LoVo (cell line): Measurements from ENCODE around the gene LIMS1.

Experiments
- DNase-seq: peaks from one replicate; pipeline ENCODE4 v3.0.0-alpha.2; 2016; ENCODE audit warnings: low spot score

Gene LIMS1

GRCh38 chr2:108615480-108616090 lies 81.3 kb downstream of the LIMS1 start:
- DNase-seq, result no peak

GRCh38 chr2:108616318-108616717 lies 82.0 kb downstream of the LIMS1 start:
- no peak for DNase-seq

- DNase-seq, result no peak
Measured at GRCh38 chr2:108616751-108617161, 82.5 kb downstream of the LIMS1 start.

DNA sequence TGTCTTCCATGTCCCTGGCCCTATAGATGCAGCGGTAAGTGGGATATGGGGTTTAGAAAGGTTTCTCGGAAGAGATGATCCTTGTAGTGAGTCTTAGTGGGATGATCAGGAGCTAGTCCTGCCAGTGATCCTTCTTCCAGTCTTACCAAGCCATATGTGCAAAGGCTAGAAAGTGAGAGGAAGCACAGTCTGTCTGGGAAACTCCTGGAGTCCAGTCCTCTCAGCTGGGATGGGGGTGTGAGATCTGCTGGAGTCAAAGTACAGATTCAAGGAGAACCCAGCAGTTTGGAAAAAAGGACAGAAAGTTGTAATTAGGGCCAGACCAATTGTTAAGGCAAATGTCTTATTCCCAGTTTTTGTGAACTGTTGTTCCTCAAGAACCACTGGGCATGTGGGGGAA lies 83.3 kb downstream of the LIMS1 start:
- DNase-seq, result no peak

DNA sequence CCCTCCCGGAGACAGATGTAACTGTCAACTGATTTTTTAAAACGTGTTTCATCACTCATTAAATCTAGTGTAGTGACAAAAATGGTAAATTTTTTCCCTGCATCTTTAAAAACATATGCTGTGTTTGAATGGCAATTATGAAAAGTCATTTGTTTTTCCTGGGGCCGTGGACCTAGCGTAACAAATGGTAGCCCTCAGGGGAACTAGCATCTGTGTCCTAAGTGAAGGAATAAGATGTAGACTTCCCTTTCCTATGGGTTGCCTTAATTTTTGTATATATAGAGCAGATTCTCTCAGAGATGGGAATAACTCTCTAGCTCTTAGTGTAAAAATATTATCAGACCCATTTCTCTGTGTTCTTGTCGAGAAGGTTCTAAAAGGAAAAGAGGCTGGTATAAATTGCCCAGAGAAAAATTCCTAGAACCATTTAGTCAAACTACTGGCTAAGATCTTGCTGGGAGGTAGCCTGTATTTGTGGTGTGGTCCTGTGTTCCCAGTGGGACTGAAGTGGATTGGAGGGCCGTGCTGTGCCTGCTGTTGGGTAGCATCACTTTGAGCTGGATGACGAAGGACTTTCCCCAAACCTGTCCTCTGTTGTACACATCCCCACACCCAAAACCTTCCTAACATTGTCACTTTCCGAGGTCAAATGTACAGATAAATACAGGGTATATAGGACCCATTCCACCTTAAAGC lies 85.8 kb downstream of the LIMS1 start:
- DNase-seq, result no peak

DNA sequence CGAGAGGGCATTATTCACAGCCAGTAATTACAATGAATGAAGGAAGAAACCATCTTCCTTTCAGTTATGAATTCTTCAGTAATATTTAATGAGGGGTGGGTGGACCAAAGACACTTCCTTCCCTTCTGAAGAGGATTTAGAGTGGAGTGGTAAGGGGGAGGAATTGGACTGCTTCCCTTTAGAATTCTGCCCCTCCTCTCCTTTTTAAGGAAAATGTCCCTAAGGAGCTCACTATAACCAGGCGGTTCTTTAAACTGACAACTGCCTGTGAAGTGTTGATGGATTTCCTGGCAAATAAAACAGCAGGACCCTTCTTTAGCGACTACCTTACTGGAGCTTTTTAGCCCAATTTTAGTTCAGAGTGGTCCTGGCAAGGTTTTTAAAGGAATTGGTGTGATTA lies 86.4 kb downstream of the LIMS1 start:
- no peak for DNase-seq

DNA sequence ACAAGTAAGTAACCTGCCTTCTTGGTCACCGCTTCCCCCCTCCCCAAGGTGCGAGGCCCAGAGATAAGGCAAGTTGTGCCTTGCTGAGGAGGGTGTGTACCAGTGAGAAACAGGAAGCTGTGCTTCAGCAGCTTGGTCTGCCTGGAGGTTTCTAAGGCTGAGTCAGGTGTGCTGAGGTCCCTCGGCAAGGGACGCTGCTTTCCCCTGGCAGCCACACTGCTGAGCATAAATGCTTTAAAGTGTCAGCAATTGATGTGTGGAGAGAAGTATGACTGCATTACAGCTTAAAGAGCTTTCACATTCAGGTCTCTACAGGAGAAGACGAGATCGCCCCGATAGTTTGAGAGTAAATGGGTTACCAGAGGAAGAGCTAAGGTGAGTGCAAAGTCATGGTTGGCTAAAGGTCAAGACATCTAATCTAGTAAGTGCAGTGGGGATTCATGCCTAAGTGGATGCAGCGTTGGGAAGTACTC lies 86.9 kb downstream of the LIMS1 start:
- peak; percentile 22 for DNase-seq

DNA sequence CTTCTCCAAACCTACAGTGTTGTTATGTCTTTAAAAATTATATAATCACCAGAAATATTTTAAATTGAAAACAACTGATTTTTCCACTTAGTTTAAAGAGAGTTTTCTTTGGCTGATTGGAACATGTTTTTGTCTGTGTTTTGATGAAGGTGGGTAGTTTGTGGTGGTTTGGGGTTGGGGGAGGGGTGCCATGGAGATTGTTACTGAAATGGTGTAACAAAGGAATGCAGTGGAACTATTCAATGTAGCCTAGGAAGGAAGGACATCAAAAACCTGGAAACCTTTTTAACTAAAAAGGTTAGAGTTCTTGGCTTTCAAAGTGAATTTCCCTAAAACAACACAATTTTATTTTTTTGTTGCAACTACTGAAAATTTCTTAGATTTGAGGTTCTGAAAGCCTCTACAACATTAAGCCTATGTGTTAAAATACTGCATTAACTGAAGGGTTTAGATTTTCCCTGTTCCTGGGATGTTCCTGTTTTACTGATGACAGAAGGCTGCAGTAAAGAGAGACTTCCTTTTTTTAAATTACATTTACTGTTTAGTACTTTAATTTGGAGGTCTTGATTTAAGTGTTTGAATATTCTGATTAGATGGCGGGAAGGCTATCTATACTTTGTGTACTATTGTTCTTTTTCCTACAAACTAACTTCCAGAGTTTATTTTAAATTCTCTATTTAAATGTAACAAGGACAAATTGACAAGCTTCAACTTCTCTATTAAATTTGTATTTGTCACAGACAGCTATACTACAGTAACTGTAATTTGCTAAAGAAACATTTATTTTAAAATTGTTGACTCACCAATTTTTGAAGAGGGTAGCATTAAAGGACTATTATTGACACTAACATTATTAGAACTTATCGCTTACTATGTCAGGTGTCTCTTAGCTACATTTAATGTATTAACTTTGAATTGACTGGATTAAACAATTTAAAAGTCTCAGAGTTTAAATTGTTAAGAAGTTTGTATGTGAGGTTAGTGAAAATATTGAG lies 87.7 kb downstream of the LIMS1 start:
- no peak for DNase-seq

DNA sequence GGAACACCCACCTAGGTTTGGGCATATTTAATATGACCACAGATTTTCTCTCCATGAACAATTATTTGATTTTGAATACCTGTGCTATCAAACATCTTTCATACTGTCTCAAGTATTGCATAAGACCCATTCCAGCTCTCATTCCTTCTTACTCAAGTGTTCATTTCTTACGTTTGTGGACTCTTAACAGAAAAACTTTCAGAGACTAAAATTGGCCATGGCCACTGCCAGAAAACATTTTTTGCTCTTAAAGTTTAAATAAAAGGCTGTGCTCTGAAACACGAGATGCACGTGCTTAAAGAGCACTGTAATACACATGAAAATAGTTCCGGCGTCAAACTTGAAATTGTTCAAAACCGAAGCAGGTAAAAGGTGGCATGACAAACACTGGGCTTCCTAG lies 89.3 kb downstream of the LIMS1 start:
- no peak for DNase-seq

DNA sequence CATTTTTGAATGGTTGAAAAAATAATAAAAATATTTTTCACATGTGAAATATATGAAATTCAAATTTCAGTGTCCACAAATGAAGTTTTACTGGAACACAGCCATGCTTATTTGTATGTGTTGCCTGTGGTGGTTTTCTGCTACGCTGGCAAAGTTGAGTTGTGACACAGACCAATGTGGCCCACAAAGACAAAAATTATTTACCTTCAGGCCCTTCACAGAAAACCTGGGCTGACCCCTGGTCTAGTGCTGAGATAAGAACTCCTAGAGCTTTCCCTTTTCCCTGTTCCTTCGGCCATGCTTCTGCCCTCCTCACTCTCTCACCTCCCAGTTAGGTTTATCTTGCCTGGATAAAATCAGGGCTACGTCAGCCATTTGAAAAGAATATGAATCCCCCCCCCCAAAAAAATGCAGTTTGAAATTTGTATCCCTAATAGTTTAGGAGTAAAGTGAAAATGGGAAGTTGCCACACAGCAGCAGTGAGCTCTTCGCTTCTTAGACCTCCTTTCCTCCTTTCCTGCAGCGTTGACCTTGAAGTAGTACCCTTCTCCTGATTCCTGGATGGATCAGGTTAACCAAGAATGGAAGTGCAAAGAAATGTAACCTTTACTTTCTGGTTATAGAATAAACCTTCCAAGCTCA lies 91.0 kb downstream of the LIMS1 start:
- no peak for DNase-seq

DNA sequence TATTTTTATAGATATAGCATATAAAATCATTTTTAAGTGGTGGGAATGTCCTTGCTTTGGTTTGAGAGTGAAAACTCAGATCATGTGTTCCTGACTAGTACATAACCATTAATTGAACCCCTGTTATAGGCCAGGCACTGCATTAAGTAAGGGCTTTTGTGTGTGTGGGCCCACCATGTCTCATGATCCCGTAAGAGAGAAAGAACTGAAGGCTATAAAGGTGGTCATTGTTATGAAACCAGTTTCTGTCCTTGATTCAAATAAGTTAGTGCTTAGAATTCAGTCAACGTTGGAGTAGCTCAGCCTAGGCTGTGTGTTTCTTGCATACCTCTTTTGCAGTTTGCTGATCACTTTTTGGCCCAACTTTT lies 91.5 kb downstream of the LIMS1 start:
- no peak for DNase-seq

DNA sequence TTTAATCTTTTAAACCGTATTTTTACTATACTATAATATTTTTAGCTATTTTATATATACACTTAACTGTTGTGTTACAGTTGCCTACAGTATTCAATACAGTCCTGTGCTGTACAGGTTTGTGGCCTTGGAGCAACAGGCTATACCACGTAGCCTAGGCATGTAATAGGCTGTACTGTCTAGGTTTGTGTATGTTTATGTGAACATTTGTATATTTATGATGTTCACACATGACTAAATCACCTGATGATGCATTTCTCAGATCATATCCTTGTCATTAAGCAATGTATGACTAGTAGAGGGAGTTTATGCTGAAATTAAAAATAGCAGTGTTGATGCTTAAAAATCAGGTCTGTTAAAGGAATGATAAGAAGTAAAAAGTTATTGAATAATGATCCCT lies 92.7 kb downstream of the LIMS1 start:
- no peak for DNase-seq

- DNase-seq, result no peak
Measured at GRCh38 chr2:108627911-108628567, 93.8 kb downstream of the LIMS1 start.

DNA sequence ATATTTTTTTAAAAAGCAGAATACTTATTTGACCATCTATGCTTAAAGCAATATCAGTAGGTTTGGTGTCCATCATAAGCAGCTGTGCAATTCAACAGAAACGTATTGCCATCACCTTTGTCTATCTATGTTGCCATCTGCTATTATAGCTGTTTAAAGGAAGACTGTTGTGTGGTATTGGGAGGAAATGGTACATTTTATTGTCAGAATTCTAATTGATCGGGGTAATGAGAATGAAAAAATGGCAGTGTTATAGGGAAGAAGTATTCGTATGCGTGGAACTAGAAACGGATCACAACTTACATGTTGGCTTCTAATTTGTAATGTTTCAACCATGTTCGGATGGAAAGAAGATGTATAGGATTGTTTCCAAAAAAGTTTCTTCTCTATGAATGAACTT lies 94.7 kb downstream of the LIMS1 start:
- DNase-seq, result no peak

DNA sequence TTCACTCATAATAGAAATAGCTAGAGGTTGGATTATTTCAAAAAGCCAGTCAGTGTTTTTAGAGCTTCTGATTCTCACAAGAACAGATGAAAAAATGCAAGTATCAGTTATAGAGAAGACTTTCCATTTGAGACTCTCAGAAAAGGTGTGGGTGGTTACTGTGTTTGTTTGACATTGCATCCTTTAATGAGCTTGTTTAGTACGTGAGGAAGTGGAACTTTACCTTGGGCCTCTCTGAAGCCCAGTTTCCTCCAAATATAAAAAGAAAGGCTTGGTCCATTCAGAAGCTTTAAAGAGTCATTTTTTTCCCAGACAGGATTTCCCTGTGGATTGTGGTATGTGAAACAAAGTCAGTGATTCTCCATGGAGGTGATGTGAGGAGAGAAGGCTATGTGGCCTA lies 95.1 kb downstream of the LIMS1 start:
- no peak for DNase-seq

- no peak for DNase-seq
Measured at GRCh38 chr2:108630567-108631405, 96.5 kb downstream of the LIMS1 start.

DNA sequence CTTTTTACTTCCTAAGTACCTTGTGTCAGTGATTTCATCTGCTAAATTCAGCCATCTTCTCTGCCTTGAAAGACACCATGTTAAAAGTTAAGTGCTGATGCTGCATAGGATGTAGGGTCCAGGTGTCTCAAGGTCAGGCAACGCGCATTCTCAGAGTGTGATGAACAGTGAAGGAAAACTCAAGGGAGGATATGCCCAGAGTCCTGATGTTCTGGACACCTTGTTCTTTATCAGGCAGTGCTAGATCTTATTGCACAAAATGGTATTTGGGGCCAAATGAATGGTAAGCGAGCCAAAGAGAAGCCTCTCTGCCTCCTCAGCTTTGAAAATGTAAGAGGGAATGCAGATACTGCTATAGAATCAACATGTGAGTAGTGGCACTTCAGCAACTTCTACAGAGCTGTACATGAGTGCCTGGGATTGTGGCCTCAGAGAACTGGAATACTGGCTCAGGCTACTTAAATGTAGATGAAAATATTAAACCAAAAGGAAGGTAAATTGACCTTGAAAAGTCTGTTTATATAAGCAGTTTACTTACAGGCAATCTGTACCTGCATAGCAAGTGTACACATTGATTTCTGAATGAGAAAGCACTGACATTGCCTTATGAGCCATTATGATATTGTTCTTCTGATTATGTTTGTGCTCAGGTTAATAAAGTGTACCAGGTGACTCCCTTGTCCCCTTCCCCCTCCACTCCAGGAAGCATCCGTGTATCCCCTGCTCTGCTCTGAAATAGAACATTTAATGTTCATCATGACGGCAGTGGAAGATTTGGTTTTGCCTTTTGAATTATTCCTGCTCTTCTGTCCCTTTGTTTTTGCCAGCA lies 98.3 kb downstream of the LIMS1 start:
- DNase-seq, result no peak

DNA sequence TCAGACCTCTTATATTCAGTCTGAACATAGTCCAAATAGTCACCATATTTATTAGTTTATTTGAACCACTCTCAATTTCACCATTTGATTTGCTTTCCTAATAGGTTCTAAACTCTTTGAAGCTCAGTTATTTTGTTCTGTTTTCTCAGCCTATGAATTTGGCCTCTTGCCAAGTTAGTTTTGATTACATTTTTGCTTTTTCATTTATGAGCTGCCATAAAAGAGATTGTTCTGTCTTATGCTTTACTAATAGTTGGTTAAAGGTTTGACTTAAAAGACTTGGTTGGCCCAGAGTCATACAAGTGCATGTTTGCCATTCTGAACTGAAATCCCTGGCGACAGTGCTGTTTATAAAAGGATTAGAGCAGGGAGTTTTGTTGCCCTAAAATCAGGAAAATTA lies 99.1 kb downstream of the LIMS1 start:
- DNase-seq, result peak; percentile 25

- DNase-seq, result no peak
Measured at GRCh38 chr2:108634011-108634410, 99.7 kb downstream of the LIMS1 start.

GRCh38 chr2:108634576-108635160 lies 100.4 kb downstream of the LIMS1 start:
- DNase-seq, result no peak
